H9 (cell line): ENCODE measurements around the gene YKT6. TPM values are rescaled to one million over a fixed set of nuclear protein-coding genes. Genes with fewer than 3 reads are reported as not detected.

Experiments used
- DNase-seq: peaks from one replicate; pipeline ENCODE4 v3.0.0-alpha.2; 2017
- H2AFZ ChIP-seq: one replicate; pipeline ENCODE4 v1.6.1; 2013; ENCODE audit warnings: mild to moderate bottlenecking, low read length, control low read depth, moderate library complexity
- H2AK5ac ChIP-seq: 2 replicates; pipeline ENCODE4 v1.6.1; 2013; ENCODE audit warnings: low read length, control low read depth, mixed read lengths; ENCODE audit not compliant: insufficient read length
- H2BK120ac ChIP-seq: one replicate; pipeline ENCODE4 v1.6.1; 2013; ENCODE audit warnings: low read depth, mild to moderate bottlenecking, low read length, control low read depth, inconsistent platforms; ENCODE audit not compliant: poor library complexity, severe bottlenecking
- H2BK12ac ChIP-seq: 2 replicates; pipeline ENCODE4 v1.6.1; 2013; ENCODE audit warnings: low read length, control low read depth, mixed read lengths, low read depth; ENCODE audit not compliant: insufficient read length
- H2BK15ac ChIP-seq: 2 replicates; pipeline ENCODE4 v1.6.1; 2013; ENCODE audit warnings: low read depth, low read length, control low read depth
- H2BK20ac ChIP-seq: one replicate; pipeline ENCODE4 v1.6.1; 2013; ENCODE audit warnings: low read depth, mild to moderate bottlenecking, low read length, control low read depth, inconsistent platforms; ENCODE audit not compliant: poor library complexity, severe bottlenecking
- H2BK5ac ChIP-seq: 2 replicates; pipeline ENCODE4 v1.6.1; 2013; ENCODE audit warnings: low read length, control low read depth, mixed read lengths; ENCODE audit not compliant: insufficient read length
- H3K14ac ChIP-seq: 2 replicates; pipeline ENCODE4 v1.6.1; 2013; ENCODE audit warnings: low read length, control low read depth; ENCODE audit not compliant: insufficient read depth
- H3K18ac ChIP-seq: 2 replicates; pipeline ENCODE4 v1.6.1; 2013; ENCODE audit warnings: low read depth, mild to moderate bottlenecking, mixed read lengths, low read length, control low read depth; ENCODE audit not compliant: insufficient read length
- H3K23ac ChIP-seq: 2 replicates; pipeline ENCODE4 v1.6.1; 2013; ENCODE audit warnings: low read length, control low read depth, mixed read lengths, low read depth; ENCODE audit not compliant: insufficient read length
- H3K23me2 ChIP-seq: 2 replicates; pipeline ENCODE4 v1.6.1; 2013; ENCODE audit warnings: low read depth, mild to moderate bottlenecking, mixed read lengths, low read length, control low read depth; ENCODE audit not compliant: insufficient read length, poor library complexity, severe bottlenecking
- H3K27ac ChIP-seq: 2 replicates; pipeline ENCODE4 v1.5.1; 2013; ENCODE audit warnings: low read length, control low read depth, mixed read lengths, low read depth; ENCODE audit not compliant: insufficient read length
- H3K27me3 ChIP-seq: 2 replicates; pipeline ENCODE4 v1.6.1; 2013; ENCODE audit warnings: low read length, control low read depth, inconsistent platforms; ENCODE audit not compliant: insufficient read depth
- H3K4ac ChIP-seq: 2 replicates; pipeline ENCODE4 v1.6.1; 2013; ENCODE audit warnings: low read depth, mild to moderate bottlenecking, control low read depth, inconsistent platforms, low read length, moderate library complexity
- H3K4me1 ChIP-seq: 2 replicates; pipeline ENCODE4 v1.6.1; 2013; ENCODE audit warnings: low read length, control low read depth, inconsistent platforms; ENCODE audit not compliant: insufficient read depth
- H3K4me2 ChIP-seq: 2 replicates; pipeline ENCODE4 v1.6.1; 2013; ENCODE audit warnings: low read length, control low read depth, mixed read lengths; ENCODE audit not compliant: insufficient read length, insufficient read depth
- H3K56ac ChIP-seq: 2 replicates; pipeline ENCODE4 v1.6.1; 2013; ENCODE audit warnings: low read depth, mild to moderate bottlenecking, mixed read lengths, low read length, control low read depth; ENCODE audit not compliant: insufficient read length
- H3K79me1 ChIP-seq: 2 replicates; pipeline ENCODE4 v1.6.1; 2013; ENCODE audit warnings: low read depth, mild to moderate bottlenecking, moderate library complexity, low read length, control low read depth, inconsistent platforms; ENCODE audit not compliant: insufficient read depth, poor library complexity, severe bottlenecking
- H3K79me2 ChIP-seq: 2 replicates; pipeline ENCODE4 v1.6.1; 2013; ENCODE audit warnings: low read length, control low read depth, inconsistent platforms; ENCODE audit not compliant: insufficient read depth
- H3K9ac ChIP-seq: 2 replicates; pipeline ENCODE4 v1.6.1; 2013; ENCODE audit warnings: low read length, control low read depth, mixed read lengths; ENCODE audit not compliant: insufficient read length; ENCODE audit errors: extremely low read depth
- H3K9me3 ChIP-seq: one replicate; pipeline ENCODE4 v1.6.1; 2013; ENCODE audit warnings: low read depth, low read length, inconsistent platforms; ENCODE audit not compliant: control insufficient read depth
- H3T11ph ChIP-seq: one replicate; pipeline ENCODE4 v1.6.1; 2013; ENCODE audit warnings: mild to moderate bottlenecking, low read length, control low read depth, inconsistent platforms
- H4K20me1 ChIP-seq: one replicate; pipeline ENCODE4 v1.6.1; 2013; ENCODE audit not compliant: control insufficient read depth, insufficient read length, insufficient read depth
- H4K5ac ChIP-seq: 2 replicates; pipeline ENCODE4 v1.6.1; 2013; ENCODE audit warnings: low read depth, mild to moderate bottlenecking, mixed read lengths, low read length, control low read depth; ENCODE audit not compliant: insufficient read length
- H4K8ac ChIP-seq: replicated peaks from 2 replicates; pipeline ENCODE4 v1.6.1; 2013; ENCODE audit warnings: low read length, control low read depth, mixed read lengths, low read depth; ENCODE audit not compliant: insufficient read length
- H4K91ac ChIP-seq: 2 replicates; pipeline ENCODE4 v1.6.1; 2013; ENCODE audit warnings: low read depth, mild to moderate bottlenecking, moderate library complexity, mixed read lengths, low read length, control low read depth; ENCODE audit not compliant: insufficient read length
- H3K27ac Mint-ChIP-seq, 3 experiments: 2 replicates in 2 of 3; 3 replicates in 1 of 3; pipeline ENCODE4 v1.8.0; 2020 to 2021; ENCODE audit warnings: mixed read lengths in 3 of 3, mild to moderate bottlenecking in 1 of 3, moderate library complexity in 1 of 3
- H3K27me3 Mint-ChIP-seq: 2 replicates; pipeline ENCODE4 v1.8.0; 2021; ENCODE audit warnings: low read depth, mild to moderate bottlenecking, moderate library complexity, mixed read lengths
- H3K36me3 Mint-ChIP-seq, 3 experiments: 2 replicates in 2 of 3; 3 replicates in 1 of 3; pipeline ENCODE4 v1.8.0; 2020 to 2021; ENCODE audit warnings: low read depth in 3 of 3, mixed read lengths in 3 of 3; ENCODE audit not compliant: insufficient read depth in 1 of 3
- H3K4me1 Mint-ChIP-seq, 2 experiments: 2 replicates each; pipeline ENCODE4 v1.8.0; 2020; ENCODE audit warnings: mixed read lengths in 2 of 2
- H3K4me3 Mint-ChIP-seq, 2 experiments: 2 replicates in 1 of 2; 3 replicates in 1 of 2; pipeline ENCODE4 v1.8.0; 2020 to 2021; ENCODE audit warnings: mild to moderate bottlenecking in 2 of 2, mixed read lengths in 2 of 2, moderate library complexity in 1 of 2
- H3K9me3 Mint-ChIP-seq, 2 experiments: 2 replicates in 1 of 2; 3 replicates in 1 of 2; pipeline ENCODE4 v1.8.0; 2020; ENCODE audit warnings: mild to moderate bottlenecking in 2 of 2, mixed read lengths in 2 of 2, moderate library complexity in 1 of 2
- WGBS: extraction: QIAGEN DNeasy Blood & Tissue Kit; methylation state at CpG from one replicate; pipeline ENCODE4 v1.1.7; 2013; ENCODE audit warnings: missing lambda C conversion rate, low lambda C conversion rate, mixed read lengths; ENCODE audit not compliant: insufficient read length; ENCODE audit errors: extremely low coverage; 5-methylcytosine and 5-hydroxymethylcytosine counted together
- total RNA-seq: library from RNA; stranded (reverse); gene quantifications from 2 replicates; pipeline ENCODE4 v1.2.1, GENCODE V29; 2021
- TF ChIP-seq, protein P1 (sequence below): fragments of 200-600 bp; sonication (generic); conservative IDR thresholded peaks from 3 replicates; pipeline ENCODE4 v1.8.0; 2021; ENCODE audit warnings: antibody characterized with exemption, mild to moderate bottlenecking

Gene YKT6
- total RNA-seq, 1 experiment from 2014 or later, result 104 TPM

DNA sequence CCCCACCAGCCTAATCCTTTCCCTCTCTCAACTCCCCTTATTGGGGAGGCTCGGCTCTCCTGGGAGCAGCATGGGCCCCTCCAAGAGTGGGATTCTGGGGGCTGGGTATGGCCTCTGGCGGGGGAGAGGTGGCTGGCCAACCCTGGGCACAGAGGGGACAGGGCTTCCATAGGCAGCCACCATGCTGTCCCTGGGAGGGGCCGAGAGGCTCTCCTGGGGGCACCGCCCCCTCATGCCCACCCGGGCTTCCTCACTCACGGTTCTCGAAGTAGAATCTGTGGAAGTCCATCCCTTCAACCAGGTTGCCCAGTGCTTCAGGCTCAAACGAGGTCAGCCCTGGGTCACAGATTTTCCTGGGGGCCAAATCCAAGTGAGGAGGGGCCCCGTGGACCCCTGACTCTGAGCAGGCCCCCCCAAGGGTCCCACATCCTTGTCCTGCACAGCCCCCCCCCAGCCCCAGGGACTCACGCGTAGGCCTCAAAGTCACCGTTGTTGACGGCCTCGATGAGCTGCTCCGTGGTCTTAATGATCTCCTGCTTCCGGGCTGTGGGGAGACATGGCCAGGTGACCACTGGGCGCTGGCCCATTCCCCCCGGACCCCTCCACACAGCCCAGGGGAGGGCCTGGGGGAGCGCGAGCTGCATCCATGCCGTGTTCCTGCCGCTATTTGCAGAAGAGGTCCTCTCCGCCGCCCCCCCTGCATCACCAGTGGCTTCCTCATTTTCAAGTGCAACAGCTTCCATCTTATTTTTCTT, 19.8 kb downstream of the YKT6 start:
- Histone ChIP-seq H3K23ac (no peak overlapping the region), H3K79me1 (no peaks in the 10 kb centered on the region), H2BK12ac (no peak overlapping the region), H3K9ac (no peak overlapping the region), H3K14ac (no peak overlapping the region; the same call in 1 of the 2 replicates), H4K5ac (no peak overlapping the region), H3K23me2 (no peaks in the 10 kb centered on the region), H3K4me2 (no peak overlapping the region), H3K18ac (no peak overlapping the region), H3T11ph (no peak overlapping the region), H2BK5ac (no peak overlapping the region), H3K27ac (no peak overlapping the region), H2BK20ac (no peak overlapping the region), H3K56ac (no peak overlapping the region), H3K9me3 (no peaks in the 10 kb centered on the region), H2AFZ (no peak overlapping the region), H2AK5ac (no peak overlapping the region), H3K79me2 (no peaks in the 10 kb centered on the region), H2BK120ac (no peak overlapping the region), H4K91ac (no peak overlapping the region), H3K4me1 (no peaks in the 10 kb centered on the region; the same call in 1 of the 2 replicates), H4K8ac (no peak overlapping the region), H4K20me1 (no peaks in the 10 kb centered on the region), H2BK15ac (no peak overlapping the region), H3K27me3 (no peaks in the 10 kb centered on the region), H3K4ac (no peak overlapping the region)
- no peak for DNase-seq
- H3K27me3 Mint-ChIP-seq, result no peaks in the 10 kb centered on the region; the same call in 1 of the 2 replicates
- no CpG with 5 or more reads among the region's 24 CpGs for WGBS
- TF ChIP-seq, protein P1, sequence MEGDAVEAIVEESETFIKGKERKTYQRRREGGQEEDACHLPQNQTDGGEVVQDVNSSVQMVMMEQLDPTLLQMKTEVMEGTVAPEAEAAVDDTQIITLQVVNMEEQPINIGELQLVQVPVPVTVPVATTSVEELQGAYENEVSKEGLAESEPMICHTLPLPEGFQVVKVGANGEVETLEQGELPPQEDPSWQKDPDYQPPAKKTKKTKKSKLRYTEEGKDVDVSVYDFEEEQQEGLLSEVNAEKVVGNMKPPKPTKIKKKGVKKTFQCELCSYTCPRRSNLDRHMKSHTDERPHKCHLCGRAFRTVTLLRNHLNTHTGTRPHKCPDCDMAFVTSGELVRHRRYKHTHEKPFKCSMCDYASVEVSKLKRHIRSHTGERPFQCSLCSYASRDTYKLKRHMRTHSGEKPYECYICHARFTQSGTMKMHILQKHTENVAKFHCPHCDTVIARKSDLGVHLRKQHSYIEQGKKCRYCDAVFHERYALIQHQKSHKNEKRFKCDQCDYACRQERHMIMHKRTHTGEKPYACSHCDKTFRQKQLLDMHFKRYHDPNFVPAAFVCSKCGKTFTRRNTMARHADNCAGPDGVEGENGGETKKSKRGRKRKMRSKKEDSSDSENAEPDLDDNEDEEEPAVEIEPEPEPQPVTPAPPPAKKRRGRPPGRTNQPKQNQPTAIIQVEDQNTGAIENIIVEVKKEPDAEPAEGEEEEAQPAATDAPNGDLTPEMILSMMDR, result no peak
- peaks cover 35 to 56% of the 10 kb centered on the region in 2 experiments for H3K4me1 Mint-ChIP-seq
- no peaks in the 10 kb centered on the region; a peak in 1 of 5 replicates for H3K9me3 Mint-ChIP-seq
- H3K4me3 Mint-ChIP-seq, result peak overlapping the region in 1 of 2 experiments; percentile 12; a peak in 2 of 5 replicates
- no peaks in the 10 kb centered on the region for H3K36me3 Mint-ChIP-seq
- H3K27ac Mint-ChIP-seq, result no peak overlapping the region
